MM.1S (cell line): ENCODE results near the gene HNRNPA1.

Experiments used
- DNase-seq: peaks from one replicate; pipeline ENCODE4 v3.0.0-alpha.2; 2015
- H2AFZ ChIP-seq: fragments of 300-600 bp; sonication (generic); 2 replicates; pipeline ENCODE4 v1.6.0; 2016; ENCODE audit warnings: antibody characterized with exemption, low read length
- H3F3A ChIP-seq: fragments of 300-600 bp; sonication (generic); 2 replicates; pipeline ENCODE4 v1.6.1; 2016; ENCODE audit warnings: mild to moderate bottlenecking, antibody characterized with exemption, low read length, moderate library complexity, mixed read lengths; ENCODE audit not compliant: insufficient read depth
- H3K27ac ChIP-seq: fragments of 300-600 bp; sonication (generic); 2 replicates; pipeline ENCODE4 v1.5.1; 2016; ENCODE audit warnings: mild to moderate bottlenecking, low read length
- H3K27me3 ChIP-seq: fragments of 300-600 bp; sonication (generic); replicated peaks from 2 replicates; pipeline ENCODE4 v1.6.0; 2016; ENCODE audit warnings: low read length; ENCODE audit not compliant: insufficient read depth
- H3K36me3 ChIP-seq: fragments of 300-600 bp; sonication (generic); replicated peaks from 2 replicates; pipeline ENCODE4 v1.6.1; 2016; ENCODE audit warnings: mild to moderate bottlenecking, low read length, mixed read lengths; ENCODE audit not compliant: insufficient read depth
- H3K4me1 ChIP-seq: fragments of 300-600 bp; sonication (generic); 2 replicates; pipeline ENCODE4 v1.6.1; 2016; ENCODE audit warnings: low read length, mixed read lengths
- H3K4me2 ChIP-seq: fragments of 300-600 bp; sonication (generic); 2 replicates; pipeline ENCODE4 v1.6.0; 2016; ENCODE audit warnings: low read depth, low read length
- H3K4me3 ChIP-seq: fragments of 300-600 bp; sonication (generic); 2 replicates; pipeline ENCODE4 v1.5.1; 2016; ENCODE audit warnings: low read length, mixed read lengths
- H3K79me2 ChIP-seq: fragments of 300-600 bp; sonication (generic); 2 replicates; pipeline ENCODE4 v1.6.1; 2016; ENCODE audit warnings: mixed run types, low read length, mixed read lengths
- H3K9ac ChIP-seq: fragments of 300-600 bp; sonication (generic); 2 replicates; pipeline ENCODE4 v1.6.1; 2016; ENCODE audit warnings: low read length, mixed read lengths
- H3K9me2 ChIP-seq: fragments of 300-600 bp; sonication (generic); replicated peaks from 2 replicates; pipeline ENCODE4 v1.6.1; 2016; ENCODE audit warnings: mild to moderate bottlenecking, low read length, mixed read lengths; ENCODE audit not compliant: insufficient read depth
- H3K9me3 ChIP-seq: fragments of 300-600 bp; sonication (generic); replicated peaks from 2 replicates; pipeline ENCODE4 v1.6.1; 2016; ENCODE audit warnings: mild to moderate bottlenecking, low read length, mixed read lengths; ENCODE audit not compliant: insufficient read depth
- H4K20me1 ChIP-seq: fragments of 300-600 bp; sonication (generic); 2 replicates; pipeline ENCODE4 v1.6.1; 2016; ENCODE audit warnings: mild to moderate bottlenecking, low read length, moderate library complexity, mixed read lengths; ENCODE audit not compliant: insufficient read depth
- CTCF ChIP-seq: fragments of 300-600 bp; sonication (generic); IDR thresholded peaks from 2 replicates; pipeline ENCODE4 v1.5.1; 2016; ENCODE audit warnings: antibody characterized with exemption, low read length, mixed read lengths
- EZH2 ChIP-seq: fragments of 300-600 bp; sonication (generic); optimal IDR thresholded peaks from 2 replicates; pipeline ENCODE3; 2017; ENCODE audit warnings: low read depth, mild to moderate bottlenecking, antibody characterized with exemption, low read length, mixed read lengths
- EZH2phosphoT487 ChIP-seq: fragments of 300-600 bp; sonication (generic); IDR thresholded peaks from 2 replicates; pipeline ENCODE4 v1.6.1; 2018; ENCODE audit warnings: antibody characterized with exemption, low read length

HNRNPA1 gene

GRCh38 chr12:54331461-54331860, 50.9 kb downstream of the HNRNPA1 start:
- Histone ChIP-seq H3K4me3 (no peak overlapping the region), H3K27ac (no peak overlapping the region), H3K79me2 (peaks cover 75% of the 10 kb centered on the region), H3K36me3 (no peaks in the 10 kb centered on the region), H3K4me1 (no peaks in the 10 kb centered on the region), H3K9ac (no peak overlapping the region), H4K20me1 (no peaks in the 10 kb centered on the region), H3F3A (no peaks in the 10 kb centered on the region; the same call in 1 of the 2 replicates), H3K9me2 (no peaks in the 10 kb centered on the region), H3K27me3 (no peaks in the 10 kb centered on the region), H3K9me3 (no peaks in the 10 kb centered on the region), H3K4me2 (no peak overlapping the region), H2AFZ (no peak overlapping the region)
- TF ChIP-seq EZH2phosphoT487 (no peak), CTCF (no peak), EZH2 (no peak)
- DNase-seq = no peak

GRCh38 chr12:54333420-54334034, 53.0 kb downstream of the HNRNPA1 start:
- no peaks in the 10 kb centered on the region for H3K9me2 ChIP-seq
- H4K20me1 ChIP-seq = no peaks in the 10 kb centered on the region
- H3K36me3 ChIP-seq = no peaks in the 10 kb centered on the region
- DNase-seq = no peak
- no peaks in the 10 kb centered on the region; the same call in 1 of the 2 replicates for H3F3A ChIP-seq
- H3K27ac ChIP-seq = no peak overlapping the region
- TF ChIP-seq EZH2phosphoT487 = no peak
- TF ChIP-seq EZH2 = no peak
- TF ChIP-seq CTCF = no peak
- H3K27me3 ChIP-seq = no peaks in the 10 kb centered on the region
- H2AFZ ChIP-seq = no peak overlapping the region
- H3K4me1 ChIP-seq = no peaks in the 10 kb centered on the region
- peaks cover 70% of the 10 kb centered on the region for H3K79me2 ChIP-seq
- no peak overlapping the region for H3K4me3 ChIP-seq
- H3K9me3 ChIP-seq = no peaks in the 10 kb centered on the region
- no peak overlapping the region for H3K9ac ChIP-seq
- no peak overlapping the region for H3K4me2 ChIP-seq
